Activated CD8-positive, alpha-beta T cell treated with anti-CD3 and anti-CD28 coated beads for 36 hours (primary cell): Measurements from ENCODE around the gene PID1. TPM values are rescaled to one million over a fixed set of nuclear protein-coding genes. Genes with fewer than 3 reads are reported as not detected.

Experiments used
- ATAC-seq: fragments of 200-7000 bp; cut with Tn5 transposase; one replicate; pipeline ENCODE4 v1.10.0; 2021; ENCODE audit warnings: mild to moderate bottlenecking, moderate library complexity
- CTCF ChIA-PET: fragments of 350-600 bp; sonication (Branson Sonifier 250); formaldehyde crosslinking; loops from one replicate; lab custom pipeline; 2021; ENCODE audit warnings: antibody characterized with exemption; lab: Charles Lee
- POLR2A ChIA-PET: fragments of 350-600 bp; sonication (Branson Sonifier 250); formaldehyde crosslinking; loops from one replicate; lab custom pipeline; 2021; ENCODE audit warnings: antibody characterized with exemption; lab: Charles Lee
- DNase-seq: peaks from one replicate; pipeline ENCODE4 v3.0.0-alpha.2; 2020
- H3K27ac Mint-ChIP-seq: one replicate; pipeline ENCODE4 v1.8.0; 2021; ENCODE audit warnings: mild to moderate bottlenecking, mixed read lengths
- H3K27me3 Mint-ChIP-seq: one replicate; pipeline ENCODE4 v1.8.0; 2021; ENCODE audit warnings: mixed read lengths
- H3K36me3 Mint-ChIP-seq: one replicate; pipeline ENCODE4 v1.8.0; 2021; ENCODE audit warnings: low read depth, mixed read lengths
- H3K4me1 Mint-ChIP-seq: one replicate; pipeline ENCODE4 v1.8.0; 2021; ENCODE audit warnings: low read depth, mixed read lengths
- H3K4me3 Mint-ChIP-seq: one replicate; pipeline ENCODE4 v1.8.0; 2021; ENCODE audit warnings: mild to moderate bottlenecking, moderate library complexity, mixed read lengths
- H3K9me3 Mint-ChIP-seq: one replicate; pipeline ENCODE4 v1.8.0; 2021; ENCODE audit warnings: mixed read lengths
- intact Hi-C: fragments of 100-400 bp; cut with micrococcal nuclease; formaldehyde crosslinking; loops from one replicate; pipeline ENCODE4 v1.10.0; 2022
- total RNA-seq, 2 experiments: library from RNA; stranded (reverse); gene quantifications; one replicate each; pipeline ENCODE4 v1.2.3, GENCODE V29; 2021
- TF ChIP-seq, protein P1 (sequence below): fragments of 200-600 bp; IDR thresholded peaks from one replicate; pipeline ENCODE4 v1.8.0; 2022; ENCODE audit warnings: antibody characterized with exemption, mild to moderate bottlenecking

PID1 gene, protein sequence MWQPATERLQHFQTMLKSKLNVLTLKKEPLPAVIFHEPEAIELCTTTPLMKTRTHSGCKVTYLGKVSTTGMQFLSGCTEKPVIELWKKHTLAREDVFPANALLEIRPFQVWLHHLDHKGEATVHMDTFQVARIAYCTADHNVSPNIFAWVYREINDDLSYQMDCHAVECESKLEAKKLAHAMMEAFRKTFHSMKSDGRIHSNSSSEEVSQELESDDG
- total RNA-seq = not detected

DNA sequence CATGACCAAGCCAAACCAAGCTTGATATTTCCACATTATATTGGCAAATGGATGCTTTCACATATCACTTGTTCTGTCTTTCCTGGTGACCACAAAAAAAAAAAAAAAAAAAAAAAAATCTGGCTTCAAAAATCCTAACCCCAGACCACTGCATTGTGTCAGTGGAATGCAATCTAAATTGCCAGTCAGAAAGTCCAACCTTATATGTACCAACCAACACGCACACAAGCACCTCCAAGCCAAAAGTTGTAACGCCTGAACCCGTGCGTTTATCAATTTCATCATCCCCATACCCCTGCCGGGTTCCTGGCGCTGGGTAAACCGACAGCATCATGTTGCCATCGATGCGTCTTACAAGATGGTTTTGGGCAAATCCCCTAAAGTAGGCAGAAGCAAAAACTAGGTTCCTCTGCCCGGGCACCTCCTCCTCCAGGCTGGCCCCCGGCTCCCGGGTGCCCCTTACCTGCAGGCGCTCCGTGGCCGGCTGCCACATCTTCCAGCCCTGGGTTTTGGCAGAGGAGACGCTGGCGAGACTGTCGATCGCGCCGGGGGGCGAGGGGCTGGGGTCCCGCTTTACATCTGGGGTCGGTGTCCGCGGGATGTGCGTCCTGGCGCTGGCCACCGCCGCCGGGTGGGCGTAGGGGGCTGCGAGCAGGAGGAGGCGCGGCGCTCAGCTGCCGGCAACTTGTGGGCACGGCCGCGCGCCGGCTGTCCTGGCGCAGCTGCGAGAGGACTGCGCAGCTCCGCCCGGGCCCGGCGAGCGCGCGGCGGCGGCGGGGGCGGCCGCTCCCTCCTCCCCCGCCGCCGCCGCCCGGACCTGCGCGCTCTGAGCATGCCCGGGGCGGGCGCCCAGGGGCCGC, at the start of gene PID1:
Gene PID1 (minus strand): TSS at position 737 of the 860 bp plus-strand sequence. CDS start 244 bp downstream, at position 493.
- Mint-ChIP-seq H3K4me1 (no peaks in the 10 kb centered on the region), H3K27me3 (peaks cover 21% of the 10 kb centered on the region), H3K36me3 (no peaks in the 10 kb centered on the region), H3K4me3 (no peak within 1 kb of the TSS), H3K27ac (no peak within 1 kb of the TSS), H3K9me3 (no peaks in the 10 kb centered on the region)
- intact Hi-C loops = no loop called here
- TF ChIP-seq, protein P1, sequence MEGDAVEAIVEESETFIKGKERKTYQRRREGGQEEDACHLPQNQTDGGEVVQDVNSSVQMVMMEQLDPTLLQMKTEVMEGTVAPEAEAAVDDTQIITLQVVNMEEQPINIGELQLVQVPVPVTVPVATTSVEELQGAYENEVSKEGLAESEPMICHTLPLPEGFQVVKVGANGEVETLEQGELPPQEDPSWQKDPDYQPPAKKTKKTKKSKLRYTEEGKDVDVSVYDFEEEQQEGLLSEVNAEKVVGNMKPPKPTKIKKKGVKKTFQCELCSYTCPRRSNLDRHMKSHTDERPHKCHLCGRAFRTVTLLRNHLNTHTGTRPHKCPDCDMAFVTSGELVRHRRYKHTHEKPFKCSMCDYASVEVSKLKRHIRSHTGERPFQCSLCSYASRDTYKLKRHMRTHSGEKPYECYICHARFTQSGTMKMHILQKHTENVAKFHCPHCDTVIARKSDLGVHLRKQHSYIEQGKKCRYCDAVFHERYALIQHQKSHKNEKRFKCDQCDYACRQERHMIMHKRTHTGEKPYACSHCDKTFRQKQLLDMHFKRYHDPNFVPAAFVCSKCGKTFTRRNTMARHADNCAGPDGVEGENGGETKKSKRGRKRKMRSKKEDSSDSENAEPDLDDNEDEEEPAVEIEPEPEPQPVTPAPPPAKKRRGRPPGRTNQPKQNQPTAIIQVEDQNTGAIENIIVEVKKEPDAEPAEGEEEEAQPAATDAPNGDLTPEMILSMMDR = no peak
- no peak for DNase-seq
- ChIA-PET POLR2A (no interaction called here), CTCF (interaction anchor here (1.0 kb wide), 1 partner anchor 1381 kb away, joined by 4 read pairs; no protein-coding TSS in a partner anchor)
- ATAC-seq = no peak

DNA sequence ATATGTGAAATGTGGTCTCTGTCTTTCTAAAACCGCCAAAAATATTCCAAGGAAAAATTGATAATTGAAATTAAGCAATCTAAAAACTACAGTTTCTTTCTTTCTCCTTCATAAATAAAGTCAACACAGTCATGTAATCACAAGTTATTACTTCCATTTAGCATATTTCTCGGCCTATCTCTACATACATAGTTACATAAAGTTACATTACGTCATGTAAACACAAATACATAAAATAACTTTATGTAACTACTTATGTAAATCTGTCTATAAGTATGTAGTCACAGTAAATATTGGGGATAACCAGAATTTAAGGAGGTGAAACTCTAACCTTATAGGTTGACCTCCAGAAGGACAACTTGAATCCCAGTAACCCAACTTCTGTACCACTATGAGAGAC, 48.5 kb upstream of the PID1 start:
- intact Hi-C loops = no loop called here
- H3K27ac Mint-ChIP-seq = no peak overlapping the region

DNA sequence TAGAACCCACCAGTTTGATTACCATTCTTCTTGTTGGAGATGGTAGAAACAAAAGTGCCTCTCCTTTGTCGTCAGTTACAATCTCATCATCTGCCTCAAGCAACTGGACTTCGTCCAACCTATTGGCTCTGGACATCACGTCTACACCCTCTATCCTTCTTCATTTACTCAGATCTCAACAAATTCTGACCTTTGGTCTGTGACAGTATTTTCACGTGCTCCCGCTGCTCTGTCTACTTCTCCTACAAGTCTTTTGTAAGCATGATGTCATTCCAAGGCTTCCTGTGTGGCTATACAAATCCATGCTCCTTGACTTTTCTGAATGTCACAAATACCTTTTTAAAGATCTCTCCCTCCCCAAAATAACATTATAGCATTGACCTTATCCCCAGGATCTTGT, 43.0 kb upstream of the PID1 start:
- H3K4me3 Mint-ChIP-seq = no peak overlapping the region
- CTCF ChIA-PET = no interaction called here
- no peaks in the 10 kb centered on the region for H3K9me3 Mint-ChIP-seq
- intact Hi-C loops = no loop called here
- H3K4me1 Mint-ChIP-seq = no peaks in the 10 kb centered on the region
- no peaks in the 10 kb centered on the region for H3K36me3 Mint-ChIP-seq
- no peak for ATAC-seq
- peaks cover 3% of the 10 kb centered on the region for H3K27me3 Mint-ChIP-seq
- POLR2A ChIA-PET = no interaction called here
- TF ChIP-seq, protein P1 = no peak
- no peak overlapping the region for H3K27ac Mint-ChIP-seq
- no peak for DNase-seq

More for the DNA sequence above, 48.5 kb upstream of the PID1 start:
- no peaks in the 10 kb centered on the region for H3K4me1 Mint-ChIP-seq
- ChIA-PET CTCF (no interaction called here), POLR2A (no interaction called here)
- no peak overlapping the region for H3K4me3 Mint-ChIP-seq
- peaks cover 6% of the 10 kb centered on the region for H3K27me3 Mint-ChIP-seq
- no peak for DNase-seq
- peaks cover 6% of the 10 kb centered on the region for H3K9me3 Mint-ChIP-seq
- no peak for ATAC-seq
- no peaks in the 10 kb centered on the region for H3K36me3 Mint-ChIP-seq
- TF ChIP-seq, protein P1 = no peak

DNA sequence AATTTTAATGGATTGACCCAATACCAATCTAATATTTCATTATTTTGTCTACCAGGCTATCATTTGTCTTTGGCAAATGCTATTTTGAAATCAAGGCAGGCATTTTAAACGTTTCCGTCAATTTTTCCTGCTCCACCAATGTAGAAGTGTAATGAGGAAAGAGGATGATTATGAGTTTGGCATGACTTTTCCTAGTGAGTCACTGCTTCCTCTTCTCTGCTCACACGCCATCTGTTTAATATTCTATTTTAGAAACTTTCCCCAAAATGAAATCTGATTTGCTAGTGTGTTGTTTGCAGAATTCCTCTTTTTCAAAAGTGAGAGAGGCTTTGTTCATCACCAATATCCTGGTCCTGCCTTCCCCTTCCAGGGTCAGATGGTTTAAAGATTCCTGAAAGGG, 42.5 kb upstream of the PID1 start:
- no peak for ATAC-seq
- H3K4me1 Mint-ChIP-seq = no peaks in the 10 kb centered on the region
- ChIA-PET POLR2A (no interaction called here), CTCF (no interaction called here)
- peaks cover 3% of the 10 kb centered on the region for H3K27me3 Mint-ChIP-seq
- H3K9me3 Mint-ChIP-seq = peaks cover 1% of the 10 kb centered on the region
- no peak overlapping the region for H3K4me3 Mint-ChIP-seq
- no peaks in the 10 kb centered on the region for H3K36me3 Mint-ChIP-seq
- no peak overlapping the region for H3K27ac Mint-ChIP-seq
- TF ChIP-seq, protein P1 = no peak
- no peak for DNase-seq
- intact Hi-C loops = no loop called here

DNA sequence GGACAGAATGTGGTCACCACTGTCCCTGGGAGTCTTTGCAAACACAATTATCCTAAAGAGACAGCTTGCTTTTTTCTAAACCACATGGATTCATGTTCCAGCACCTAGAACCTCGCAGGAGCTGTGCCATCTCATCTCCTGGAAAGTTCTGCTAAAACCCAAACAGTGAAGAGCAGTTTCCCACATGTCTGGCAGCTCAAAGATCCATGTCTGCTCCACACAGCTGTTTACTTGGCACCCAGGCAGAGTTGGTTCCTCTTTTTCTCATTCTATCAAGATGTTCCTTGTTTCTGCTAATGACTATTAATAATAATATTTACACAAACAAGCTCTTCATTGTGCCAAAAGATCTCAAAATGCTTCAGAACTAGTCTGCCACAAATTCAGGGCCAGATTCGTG, 30.1 kb upstream of the PID1 start:
- POLR2A ChIA-PET = no interaction called here
- intact Hi-C loops = no loop called here

More for the DNA sequence above, 30.1 kb upstream of the PID1 start:
- Mint-ChIP-seq H3K4me1 (no peaks in the 10 kb centered on the region), H3K4me3 (no peak overlapping the region), H3K9me3 (no peaks in the 10 kb centered on the region), H3K27me3 (no peaks in the 10 kb centered on the region), H3K36me3 (no peaks in the 10 kb centered on the region), H3K27ac (no peak overlapping the region)
- TF ChIP-seq, protein P1 = no peak
- no peak for ATAC-seq
- no peak for DNase-seq
- CTCF ChIA-PET = no interaction called here
